AG10803 (cell line): ENCODE results near the gene WWOX.

Experiments
- DNase-seq: peaks from one replicate; pipeline ENCODE4 v3.0.0; 2010; ENCODE audit warnings: low read depth
- H3K4me3 ChIP-seq: 2 replicates; pipeline ENCODE4 v1.5.1; 2011; ENCODE audit warnings: mild to moderate bottlenecking, low read length, control low read depth
- CTCF ChIP-seq: conservative IDR thresholded peaks from 2 replicates; pipeline ENCODE4 v1.5.1; 2011; ENCODE audit warnings: mild to moderate bottlenecking, low read length, control low read depth, inconsistent platforms

Gene WWOX

DNA sequence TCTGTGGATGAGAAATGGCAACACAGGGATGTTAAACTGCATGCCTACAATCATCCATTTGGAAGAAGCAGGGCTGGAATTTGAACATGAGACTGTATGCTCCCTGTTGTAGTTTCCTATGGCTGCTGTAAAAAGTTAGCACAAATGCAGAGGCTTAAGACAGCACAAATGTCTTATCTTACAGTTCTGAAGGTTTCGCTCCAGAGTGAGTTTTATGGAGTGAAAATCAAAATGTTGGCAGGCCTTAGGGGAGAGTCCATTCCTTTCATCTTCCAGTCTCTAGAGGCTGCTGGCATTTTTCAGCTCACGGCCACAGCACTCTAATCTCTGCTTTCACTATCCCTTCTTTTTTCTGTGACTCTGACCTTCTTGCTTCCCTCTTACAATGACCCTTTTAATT, 660.1 kb downstream of the WWOX start:
- H3K4me3 ChIP-seq, result no peak overlapping the region
- TF ChIP-seq CTCF, result no peak
- no peak for DNase-seq

DNA sequence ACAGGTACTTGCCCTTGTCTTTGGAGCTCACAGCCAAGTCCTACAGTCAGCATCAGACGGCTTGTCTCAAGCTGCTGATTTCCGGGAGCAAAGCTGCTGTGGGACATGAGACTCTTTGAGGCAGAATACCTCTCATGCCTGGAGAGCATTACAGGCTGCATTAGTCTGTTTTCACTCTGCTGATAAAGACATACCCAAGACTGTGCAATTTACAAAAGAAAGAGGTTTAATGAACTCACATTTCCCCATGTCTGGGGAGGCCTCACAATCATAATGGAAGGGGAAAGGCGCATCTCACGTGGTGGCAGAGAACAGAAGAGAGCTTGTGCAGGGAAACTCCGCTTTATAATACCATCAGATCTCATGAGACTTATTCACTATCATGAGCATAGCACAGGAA, 661.2 kb downstream of the WWOX start:
- no peak for DNase-seq
- TF ChIP-seq CTCF, result no peak
- no peak overlapping the region for H3K4me3 ChIP-seq

- no peak for TF ChIP-seq CTCF
- no peak overlapping the region for H3K4me3 ChIP-seq
- DNase-seq, result no peak
These were observed 662.0 kb downstream of the WWOX start for GRCh38 chr16:78761427-78761826.

- no peak overlapping the region for H3K4me3 ChIP-seq
- no peak for DNase-seq
- no peak for TF ChIP-seq CTCF
These were observed 662.8 kb downstream of the WWOX start for GRCh38 chr16:78762222-78762621.

- no peak for DNase-seq
These were observed 664.5 kb downstream of the WWOX start for GRCh38 chr16:78763821-78764440.

DNA sequence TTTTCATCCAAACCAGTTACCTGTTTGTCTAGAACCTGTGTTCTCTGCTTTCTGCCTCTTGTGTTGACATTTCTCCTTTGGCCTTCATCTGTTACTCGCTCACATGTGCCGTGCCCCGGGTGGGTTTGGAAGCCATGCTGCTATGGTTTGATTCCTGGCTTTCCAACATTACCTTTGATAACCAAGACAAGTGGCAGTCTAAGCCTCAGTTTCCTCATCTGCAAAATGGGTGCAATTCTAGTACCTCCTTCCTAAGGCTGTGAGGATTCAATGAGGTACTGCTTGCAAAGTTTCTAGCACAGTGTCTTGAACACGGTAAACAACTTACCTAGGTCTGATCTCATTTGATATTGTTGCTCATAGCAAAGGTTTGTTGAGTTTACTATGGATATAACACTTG, 665.0 kb downstream of the WWOX start:
- no peak for TF ChIP-seq CTCF
- DNase-seq, result no peak

More at GRCh38 chr16:78763821-78764440, 664.5 kb downstream of the WWOX start:
- H3K4me3 ChIP-seq, result no peak overlapping the region
- TF ChIP-seq CTCF, result no peak

DNA sequence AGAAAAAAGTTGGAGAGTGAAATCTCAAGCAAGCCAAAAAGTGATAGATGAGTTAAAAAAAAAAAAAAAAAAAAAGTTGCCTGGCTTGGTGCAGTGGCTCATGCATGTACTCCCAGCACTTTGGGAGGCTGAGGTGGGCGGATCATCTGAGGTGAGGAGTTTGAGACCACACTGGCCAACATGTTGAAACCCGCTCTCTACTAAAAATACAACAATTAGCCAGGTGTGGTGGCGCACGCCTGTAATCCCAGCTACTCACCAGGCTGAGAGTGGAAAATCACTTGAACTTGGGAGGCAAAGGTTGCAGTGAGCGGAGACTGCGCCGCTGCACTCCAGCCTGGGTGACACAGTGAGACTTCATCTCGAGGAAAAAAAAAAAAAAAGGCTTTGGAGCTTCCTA, 668.8 kb downstream of the WWOX start:
- no peak for DNase-seq
- H3K4me3 ChIP-seq, result no peak overlapping the region
- no peak for TF ChIP-seq CTCF

More for the DNA sequence above, 665.0 kb downstream of the WWOX start:
- H3K4me3 ChIP-seq, result no peak overlapping the region
